GM13977 (cell line): ENCODE data around the gene B4GALT5.

Source experiments
- DNase-seq: peaks from one replicate; pipeline ENCODE4 v3.0.0; 2012; ENCODE audit warnings: low spot score
- CTCF ChIP-seq: IDR thresholded peaks from 2 replicates; pipeline ENCODE4 v1.5.1; 2012; ENCODE audit warnings: mild to moderate bottlenecking, control low read depth; ENCODE audit not compliant: insufficient read depth; ENCODE audit errors: extremely low read depth, missing control alignments
- in situ Hi-C: fragments of 300-500 bp; cut with MboI; formaldehyde crosslinking; loops from one replicate; pipeline ENCODE4 v1.12.0; 2022; ENCODE audit warnings: low sequenced_read_pairs, low pct_unique_long_range_greater_than_20kb, mixed read lengths, inconsistent platforms; ENCODE audit not compliant: unreplicated experiment

B4GALT5 gene

DNA sequence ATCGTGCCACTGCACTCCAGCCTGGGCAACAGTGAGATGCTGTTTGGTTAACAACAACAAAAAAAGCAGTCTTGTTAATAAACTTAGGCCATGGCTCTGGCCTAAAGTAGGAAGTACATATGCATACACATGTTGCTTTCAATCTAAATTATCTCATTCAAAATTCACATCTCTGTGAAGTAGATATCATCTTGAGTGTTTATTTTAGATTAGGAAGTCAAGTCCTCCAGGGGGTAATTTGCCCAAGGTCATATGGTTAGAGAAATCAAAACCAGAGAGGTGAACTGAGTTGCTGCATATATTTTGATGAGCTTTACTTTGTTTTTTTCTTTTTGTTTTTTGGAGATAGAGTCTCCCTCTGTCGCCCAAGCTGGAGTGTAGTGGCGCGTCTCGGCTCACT is 52.8 kb downstream of the B4GALT5 start:
- in situ Hi-C loops: no loop called here
- no peak for DNase-seq
- no peak for TF ChIP-seq CTCF

DNA sequence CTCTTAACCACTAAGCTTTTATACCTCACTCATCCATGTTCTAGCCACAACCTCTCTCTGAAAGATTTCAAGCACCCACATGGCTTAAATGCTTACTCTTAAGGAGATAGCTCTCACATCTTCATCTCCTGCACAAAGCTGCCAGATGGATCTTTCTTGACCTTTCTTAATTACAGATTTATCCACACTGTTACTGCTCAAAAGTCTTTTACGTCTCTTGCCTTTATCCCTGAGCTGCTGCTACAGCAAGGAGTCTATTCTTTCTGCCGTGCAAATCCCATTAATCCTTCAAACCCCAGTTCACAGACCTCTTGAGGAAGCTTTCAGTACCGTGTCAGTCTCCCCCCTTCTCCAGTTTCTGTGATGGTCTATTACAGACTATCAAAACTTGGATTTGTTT is 54.6 kb downstream of the B4GALT5 start:
- in situ Hi-C loops: no loop called here
- no peak for TF ChIP-seq CTCF
- no peak for DNase-seq

GRCh38 chr20:49658508-49658907 is 55.2 kb downstream of the B4GALT5 start:
- no peak for DNase-seq
- in situ Hi-C loops: no loop called here
- TF ChIP-seq CTCF: no peak

DNA sequence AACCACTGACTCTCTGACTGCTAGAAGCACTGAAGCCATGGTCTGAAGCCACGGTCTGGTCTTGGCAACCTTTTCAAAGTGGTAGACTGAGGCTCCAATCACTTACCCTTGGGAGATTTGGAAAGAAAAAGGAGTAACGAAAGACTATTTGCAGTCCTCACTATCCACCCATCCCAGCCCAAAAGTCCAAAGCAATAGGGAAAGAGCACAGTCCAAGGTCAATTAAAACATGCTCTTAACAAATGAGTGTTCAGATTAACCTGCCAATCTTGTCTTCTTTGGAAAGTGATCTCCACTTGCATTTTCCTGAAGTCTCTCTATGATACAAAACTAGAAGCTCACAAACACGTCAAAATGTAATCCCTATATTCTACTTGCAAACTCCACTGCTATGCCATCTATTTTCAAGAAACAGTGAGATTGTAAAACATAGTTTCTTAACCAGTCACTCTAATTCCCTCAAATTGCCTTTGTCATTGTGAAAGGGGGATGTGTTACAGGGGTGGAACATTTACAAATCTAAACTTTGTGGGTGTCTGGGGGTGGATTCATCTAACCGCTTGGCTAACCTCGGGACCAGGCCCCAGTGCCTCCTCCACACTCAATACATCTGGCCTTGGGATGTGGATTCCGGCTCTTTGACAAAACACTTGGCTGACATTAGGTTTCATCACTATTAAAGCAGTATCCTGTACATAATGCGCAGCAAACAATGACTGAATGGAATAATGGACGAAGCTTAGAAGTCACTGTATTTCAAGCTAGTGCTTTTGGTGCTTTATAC is 56.4 kb downstream of the B4GALT5 start:
- no peak for TF ChIP-seq CTCF
- no peak for DNase-seq
- in situ Hi-C loops: no loop called here

GRCh38 chr20:49656304-49656703 is 57.4 kb downstream of the B4GALT5 start:
- DNase-seq: no peak
- in situ Hi-C loops: no loop called here
- no peak for TF ChIP-seq CTCF

DNA sequence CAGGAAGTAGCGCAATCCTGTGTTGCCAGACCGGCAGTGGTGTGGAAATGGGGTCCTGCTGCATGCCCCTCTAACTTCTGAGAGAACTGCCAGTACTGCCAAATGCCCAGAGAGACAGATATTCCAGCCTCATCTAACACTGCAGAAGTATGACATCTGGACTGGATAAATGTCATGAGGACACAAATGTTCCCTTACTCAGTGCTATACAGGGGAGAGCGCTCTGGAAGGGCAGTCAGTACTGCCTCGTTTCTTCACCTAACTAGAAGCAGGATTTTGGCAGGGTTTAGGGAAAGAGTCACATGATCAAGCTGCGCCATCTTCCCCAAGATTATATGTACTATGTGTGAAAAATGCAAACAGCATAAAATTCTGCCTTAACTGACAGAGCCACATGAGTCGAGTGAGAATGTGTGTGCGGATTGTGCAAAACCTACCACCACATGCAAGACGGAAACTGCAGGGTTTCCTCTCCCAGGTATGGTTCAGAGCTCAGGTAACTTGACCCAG is 59.7 kb downstream of the B4GALT5 start:
- DNase-seq: no peak
- no peak for TF ChIP-seq CTCF
- in situ Hi-C loops: no loop called here
